Activated naive CD4-positive, alpha-beta T cell treated with anti-CD3 and anti-CD28 coated beads, Interleukin-2, amount 10 ng/mL, durations not matched to agents 7 days and 5 days (primary cell): ENCODE results near the gene SH3RF3.

Source experiments
- CTCF ChIA-PET: fragments of 350-600 bp; sonication (Branson Sonifier 250); formaldehyde crosslinking; loops from one replicate; lab custom pipeline; 2021; ENCODE audit warnings: antibody characterized with exemption; lab: Charles Lee
- DNase-seq: peaks from one replicate; pipeline ENCODE4 v3.0.0-alpha.2; 2020
- H3K27ac Mint-ChIP-seq: one replicate; pipeline ENCODE4 v1.8.0; 2021; ENCODE audit warnings: mild to moderate bottlenecking, moderate library complexity, mixed read lengths
- H3K27me3 Mint-ChIP-seq: one replicate; pipeline ENCODE4 v1.8.0; 2021; ENCODE audit warnings: mild to moderate bottlenecking, mixed read lengths
- H3K36me3 Mint-ChIP-seq: one replicate; pipeline ENCODE4 v1.8.0; 2021; ENCODE audit warnings: mixed read lengths
- H3K4me1 Mint-ChIP-seq: one replicate; pipeline ENCODE4 v1.8.0; 2021; ENCODE audit warnings: mixed read lengths
- H3K4me3 Mint-ChIP-seq: one replicate; pipeline ENCODE4 v1.8.0; 2021; ENCODE audit warnings: mild to moderate bottlenecking, moderate library complexity, mixed read lengths
- H3K9me3 Mint-ChIP-seq: one replicate; pipeline ENCODE4 v1.8.0; 2021; ENCODE audit warnings: mixed read lengths

The SH3RF3 gene

GRCh38 chr2:109421642-109422041 lies 292.6 kb downstream of the SH3RF3 start:
- no peaks in the 10 kb centered on the region for H3K9me3 Mint-ChIP-seq
- no peaks in the 10 kb centered on the region for H3K36me3 Mint-ChIP-seq
- H3K4me3 Mint-ChIP-seq = no peak overlapping the region
- CTCF ChIA-PET = no interaction called here
- no peaks in the 10 kb centered on the region for H3K27me3 Mint-ChIP-seq
- DNase-seq = no peak
- no peaks in the 10 kb centered on the region for H3K4me1 Mint-ChIP-seq
- no peak overlapping the region for H3K27ac Mint-ChIP-seq

GRCh38 chr2:109422071-109422757 lies 293.2 kb downstream of the SH3RF3 start:
- DNase-seq = no peak
- CTCF ChIA-PET = no interaction called here

GRCh38 chr2:109422758-109423500 lies 293.9 kb downstream of the SH3RF3 start:
- H3K4me3 Mint-ChIP-seq = no peak overlapping the region
- CTCF ChIA-PET = no interaction called here
- no peaks in the 10 kb centered on the region for H3K9me3 Mint-ChIP-seq
- H3K4me1 Mint-ChIP-seq = no peaks in the 10 kb centered on the region
- no peak for DNase-seq
- H3K27me3 Mint-ChIP-seq = no peaks in the 10 kb centered on the region
- no peak overlapping the region for H3K27ac Mint-ChIP-seq
- no peaks in the 10 kb centered on the region for H3K36me3 Mint-ChIP-seq

More at GRCh38 chr2:109422071-109422757, 293.2 kb downstream of the SH3RF3 start:
- H3K4me3 Mint-ChIP-seq = no peak overlapping the region
- H3K9me3 Mint-ChIP-seq = no peaks in the 10 kb centered on the region
- H3K27me3 Mint-ChIP-seq = no peaks in the 10 kb centered on the region
- H3K4me1 Mint-ChIP-seq = no peaks in the 10 kb centered on the region
- no peak overlapping the region for H3K27ac Mint-ChIP-seq
- H3K36me3 Mint-ChIP-seq = no peaks in the 10 kb centered on the region

GRCh38 chr2:109423556-109424359 lies 294.8 kb downstream of the SH3RF3 start:
- Mint-ChIP-seq H3K27me3 (no peaks in the 10 kb centered on the region), H3K36me3 (no peaks in the 10 kb centered on the region), H3K27ac (peak overlapping the region; percentile 25), H3K9me3 (no peaks in the 10 kb centered on the region), H3K4me3 (no peak overlapping the region), H3K4me1 (no peaks in the 10 kb centered on the region)
- CTCF ChIA-PET = no interaction called here
- DNase-seq = no peak

- DNase-seq = no peak
- CTCF ChIA-PET = no interaction called here
- Mint-ChIP-seq H3K27me3 (no peaks in the 10 kb centered on the region), H3K9me3 (no peaks in the 10 kb centered on the region), H3K36me3 (no peaks in the 10 kb centered on the region), H3K4me1 (no peaks in the 10 kb centered on the region), H3K27ac (no peak overlapping the region), H3K4me3 (no peak overlapping the region)
Measured at GRCh38 chr2:109425411-109425810, 296.4 kb downstream of the SH3RF3 start.

GRCh38 chr2:109427661-109428091 lies 298.7 kb downstream of the SH3RF3 start:
- H3K9me3 Mint-ChIP-seq = no peaks in the 10 kb centered on the region
- H3K27me3 Mint-ChIP-seq = no peaks in the 10 kb centered on the region
- H3K4me1 Mint-ChIP-seq = no peaks in the 10 kb centered on the region
- H3K4me3 Mint-ChIP-seq = no peak overlapping the region
- no peak overlapping the region for H3K27ac Mint-ChIP-seq
- DNase-seq = no peak
- no peaks in the 10 kb centered on the region for H3K36me3 Mint-ChIP-seq
- CTCF ChIA-PET = no interaction called here

DNA sequence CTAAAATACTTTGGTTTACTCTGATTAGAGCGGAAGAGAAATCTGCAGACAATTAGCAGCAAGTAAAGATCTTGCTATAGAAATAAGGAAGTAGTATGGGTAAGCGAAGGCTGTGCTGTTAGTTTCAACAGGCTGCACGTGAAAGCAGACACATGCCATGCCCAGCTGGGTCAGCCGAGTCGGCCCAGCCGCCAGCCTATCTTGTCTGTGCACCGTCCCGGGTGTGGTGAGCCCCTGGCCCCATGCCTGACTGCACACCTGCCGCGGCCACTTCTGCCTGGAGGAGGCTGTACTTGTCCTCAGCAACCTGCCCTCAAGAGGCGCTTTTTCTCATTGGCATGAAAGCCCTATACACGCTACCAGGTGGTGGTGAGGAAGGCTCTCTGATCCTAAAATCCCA lies 299.3 kb downstream of the SH3RF3 start:
- DNase-seq = no peak
- H3K27ac Mint-ChIP-seq = no peak overlapping the region
- no peaks in the 10 kb centered on the region for H3K4me1 Mint-ChIP-seq
- no peaks in the 10 kb centered on the region for H3K9me3 Mint-ChIP-seq
- CTCF ChIA-PET = no interaction called here
- no peak overlapping the region for H3K4me3 Mint-ChIP-seq
- H3K27me3 Mint-ChIP-seq = no peaks in the 10 kb centered on the region
- H3K36me3 Mint-ChIP-seq = no peaks in the 10 kb centered on the region

DNA sequence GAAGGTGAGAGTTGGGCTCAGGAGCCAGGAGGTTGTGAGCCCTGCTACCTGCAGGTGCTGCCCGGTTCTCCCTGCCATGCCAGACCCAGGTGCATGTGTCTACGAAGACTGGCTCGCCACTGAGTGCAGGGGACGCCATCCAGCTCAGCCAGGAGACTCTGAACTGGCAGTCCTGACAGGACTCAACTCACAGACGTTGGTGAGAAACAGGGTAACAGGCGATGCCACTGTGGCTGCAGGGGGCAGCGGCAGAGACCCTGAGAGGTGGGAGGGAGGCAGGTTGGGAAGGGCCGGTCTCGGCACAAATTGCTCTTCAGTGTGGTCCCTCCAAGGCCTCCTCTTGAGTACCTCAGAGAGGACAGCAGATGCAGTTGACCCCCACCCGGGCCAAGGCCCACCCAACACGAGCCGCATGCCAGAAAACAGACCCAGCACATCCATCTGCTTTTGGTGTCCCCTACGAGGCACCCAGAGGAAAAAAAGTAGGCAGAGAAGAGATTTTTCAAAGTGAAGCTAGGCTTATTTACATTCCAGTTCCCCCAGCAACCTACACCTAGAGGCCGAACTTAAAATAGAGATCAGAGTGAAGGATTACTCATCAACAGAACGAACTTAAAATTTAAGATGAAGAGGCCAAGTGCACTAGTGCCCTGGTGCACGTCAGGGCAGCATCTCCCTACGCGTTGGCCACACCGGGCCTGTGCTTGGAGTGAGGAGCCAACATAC lies 300.0 kb downstream of the SH3RF3 start:
- Mint-ChIP-seq H3K4me3 (no peak overlapping the region), H3K27me3 (no peaks in the 10 kb centered on the region), H3K4me1 (no peaks in the 10 kb centered on the region), H3K36me3 (no peaks in the 10 kb centered on the region), H3K9me3 (no peaks in the 10 kb centered on the region), H3K27ac (no peak overlapping the region)
- no peak for DNase-seq
- CTCF ChIA-PET = no interaction called here

DNA sequence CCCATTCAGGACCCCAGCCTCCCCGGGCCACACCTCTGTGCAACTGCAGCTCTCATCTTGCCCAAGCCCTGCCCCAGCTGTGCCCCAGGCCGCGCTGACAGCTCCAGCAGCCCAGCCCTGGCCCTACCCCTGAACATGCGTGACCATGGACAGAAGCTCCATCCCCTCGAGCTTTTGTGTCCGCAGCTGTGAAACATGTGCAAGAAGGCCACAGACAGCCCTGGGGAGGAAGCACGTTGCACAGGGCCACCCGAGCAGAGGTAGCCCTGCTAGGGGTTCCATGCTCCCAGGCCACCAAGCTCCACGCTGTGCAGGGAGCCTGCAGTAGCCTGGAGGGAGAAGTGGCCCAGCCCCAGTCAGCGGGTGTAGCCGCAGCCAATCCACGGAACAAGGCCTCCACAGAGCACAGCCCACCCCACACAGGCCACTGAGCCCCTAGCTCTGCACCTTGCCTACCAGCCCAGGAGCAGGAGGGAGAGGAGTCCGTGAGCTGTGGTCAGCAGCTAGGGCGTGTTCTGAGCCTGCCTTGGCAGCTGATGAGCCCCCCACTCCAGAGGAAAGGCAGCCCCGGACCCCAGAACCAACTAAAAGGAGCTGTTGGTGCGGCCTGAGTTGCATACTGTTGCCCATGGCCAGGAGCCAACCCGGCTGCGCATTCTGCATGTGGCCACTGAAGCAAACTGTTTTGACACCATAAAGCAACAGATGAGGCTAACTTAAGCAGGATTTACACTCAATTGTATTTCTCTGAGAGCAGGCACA lies 300.7 kb downstream of the SH3RF3 start:
- CTCF ChIA-PET = no interaction called here
- no peaks in the 10 kb centered on the region for H3K27me3 Mint-ChIP-seq
- H3K4me3 Mint-ChIP-seq = no peak overlapping the region
- H3K27ac Mint-ChIP-seq = no peak overlapping the region
- H3K36me3 Mint-ChIP-seq = no peaks in the 10 kb centered on the region
- H3K4me1 Mint-ChIP-seq = no peaks in the 10 kb centered on the region
- no peak for DNase-seq
- no peaks in the 10 kb centered on the region for H3K9me3 Mint-ChIP-seq

DNA sequence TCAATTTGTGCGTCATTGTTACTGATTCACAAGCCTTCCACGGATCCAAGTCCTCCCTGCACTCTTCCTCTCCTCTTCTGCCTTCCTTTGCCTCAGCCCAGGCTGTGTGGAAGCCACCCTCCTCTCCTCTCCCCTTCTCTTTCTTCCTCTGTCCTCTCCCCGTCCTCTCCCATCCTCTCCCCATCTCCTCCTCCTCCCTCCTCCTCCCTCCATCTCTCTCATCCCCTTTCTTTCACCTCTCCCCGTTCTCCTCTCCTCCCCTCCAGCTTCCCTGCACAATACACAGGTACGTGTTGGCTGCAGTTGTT lies 301.3 kb downstream of the SH3RF3 start:
- Mint-ChIP-seq H3K4me1 (no peaks in the 10 kb centered on the region), H3K27me3 (no peaks in the 10 kb centered on the region), H3K4me3 (no peak overlapping the region), H3K9me3 (no peaks in the 10 kb centered on the region), H3K36me3 (no peaks in the 10 kb centered on the region), H3K27ac (no peak overlapping the region)
- no peak for DNase-seq
- CTCF ChIA-PET = no interaction called here

DNA sequence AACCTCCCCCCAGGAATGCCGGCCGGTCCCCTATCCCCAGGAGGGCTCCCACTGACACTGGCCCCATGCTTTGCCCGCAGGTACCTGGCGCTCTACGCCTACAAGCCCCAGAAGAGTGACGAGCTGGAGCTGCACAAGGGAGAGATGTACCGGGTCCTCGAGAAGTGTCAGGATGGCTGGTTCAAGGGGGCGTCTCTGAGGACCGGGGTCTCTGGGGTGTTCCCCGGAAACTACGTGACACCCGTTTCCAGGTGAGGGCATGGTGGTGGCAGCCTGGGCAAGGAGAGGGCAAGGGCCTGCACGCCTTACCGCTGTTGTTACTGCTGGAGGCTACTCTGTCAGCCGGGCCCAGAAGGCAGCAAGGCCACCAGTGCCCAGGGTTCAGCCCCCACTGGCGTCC lies 303.4 kb downstream of the SH3RF3 start:
- H3K4me1 Mint-ChIP-seq = no peaks in the 10 kb centered on the region
- CTCF ChIA-PET = no interaction called here
- H3K9me3 Mint-ChIP-seq = no peaks in the 10 kb centered on the region
- no peaks in the 10 kb centered on the region for H3K27me3 Mint-ChIP-seq
- no peak overlapping the region for H3K4me3 Mint-ChIP-seq
- H3K27ac Mint-ChIP-seq = no peak overlapping the region
- H3K36me3 Mint-ChIP-seq = no peaks in the 10 kb centered on the region
- DNase-seq = no peak

DNA sequence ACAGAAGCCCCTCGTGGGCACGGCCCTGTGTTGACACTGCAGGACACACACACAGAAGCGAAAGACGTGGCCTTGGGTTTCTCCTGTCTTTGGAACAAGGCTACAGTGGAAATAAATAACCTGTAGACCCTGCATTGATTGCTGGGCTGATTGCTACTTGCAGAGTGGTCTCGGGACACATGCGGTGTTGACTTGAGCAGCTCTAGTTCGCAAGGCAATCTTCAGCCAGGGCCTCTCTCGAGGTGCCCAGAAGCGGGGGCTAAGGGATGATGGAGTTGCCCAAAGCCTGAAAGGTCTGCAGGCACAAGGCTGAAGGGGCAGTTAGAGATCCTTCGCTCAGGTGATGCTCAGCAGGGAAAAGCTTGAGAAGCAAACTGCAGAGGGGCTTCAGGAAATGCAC lies 304.5 kb downstream of the SH3RF3 start:
- H3K9me3 Mint-ChIP-seq = no peaks in the 10 kb centered on the region
- H3K27ac Mint-ChIP-seq = no peak overlapping the region
- DNase-seq = no peak
- no peaks in the 10 kb centered on the region for H3K36me3 Mint-ChIP-seq
- H3K4me1 Mint-ChIP-seq = no peaks in the 10 kb centered on the region
- no peaks in the 10 kb centered on the region for H3K27me3 Mint-ChIP-seq
- no peak overlapping the region for H3K4me3 Mint-ChIP-seq
- CTCF ChIA-PET = no interaction called here

- no peaks in the 10 kb centered on the region for H3K4me1 Mint-ChIP-seq
- no peak overlapping the region for H3K4me3 Mint-ChIP-seq
- no peak overlapping the region for H3K27ac Mint-ChIP-seq
- no peaks in the 10 kb centered on the region for H3K27me3 Mint-ChIP-seq
- DNase-seq = no peak
- H3K9me3 Mint-ChIP-seq = no peaks in the 10 kb centered on the region
- CTCF ChIA-PET = no interaction called here
- no peaks in the 10 kb centered on the region for H3K36me3 Mint-ChIP-seq
Measured at GRCh38 chr2:109433926-109434325, 304.9 kb downstream of the SH3RF3 start.

DNA sequence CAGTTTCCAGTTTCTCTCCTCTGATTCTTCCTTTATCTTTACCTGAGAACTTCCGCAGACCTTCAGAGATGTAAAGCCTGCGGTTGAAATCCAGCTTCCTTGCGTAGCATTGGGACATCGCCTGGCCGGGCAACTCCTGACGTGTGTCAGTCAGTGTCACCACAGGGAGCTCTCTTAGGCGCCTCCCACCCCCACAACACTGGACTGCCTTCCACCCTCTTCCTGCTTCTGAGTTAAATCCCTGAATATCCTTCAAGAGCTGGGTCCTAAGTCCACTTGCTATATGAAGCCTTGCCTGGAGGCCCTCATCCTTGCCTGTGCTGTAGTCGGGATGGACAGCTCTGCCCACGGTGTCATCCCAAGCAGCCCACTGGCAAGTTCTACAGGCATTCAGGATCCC lies 305.3 kb downstream of the SH3RF3 start:
- Mint-ChIP-seq H3K9me3 (no peaks in the 10 kb centered on the region), H3K27ac (no peak overlapping the region), H3K36me3 (no peaks in the 10 kb centered on the region), H3K27me3 (no peaks in the 10 kb centered on the region), H3K4me1 (no peaks in the 10 kb centered on the region), H3K4me3 (no peak overlapping the region)
- CTCF ChIA-PET = no interaction called here
- DNase-seq = no peak
